Endothelial cell (in vitro differentiated cells): ENCODE results near the gene PLEKHA6. TPM values are rescaled to one million over a fixed set of nuclear protein-coding genes. Genes with fewer than 3 reads are reported as not detected.

ENCODE experiments used
- DNase-seq: peaks from one replicate; pipeline ENCODE4 v3.0.0; 2021; ENCODE audit warnings: low spot score
- H3K27ac Mint-ChIP-seq: one replicate; pipeline ENCODE4 v1.8.0; 2021; ENCODE audit warnings: mixed read lengths, inconsistent platforms; ENCODE audit not compliant: unreplicated experiment
- H3K27me3 Mint-ChIP-seq: one replicate; pipeline ENCODE4 v1.8.0; 2021; ENCODE audit warnings: mild to moderate bottlenecking, moderate library complexity, mixed read lengths, inconsistent platforms; ENCODE audit not compliant: unreplicated experiment
- H3K36me3 Mint-ChIP-seq: one replicate; pipeline ENCODE4 v1.8.0; 2021; ENCODE audit warnings: mild to moderate bottlenecking, low read depth, mixed read lengths, inconsistent platforms; ENCODE audit not compliant: unreplicated experiment
- H3K4me1 Mint-ChIP-seq: one replicate; pipeline ENCODE4 v1.8.0; 2021; ENCODE audit warnings: mild to moderate bottlenecking, mixed read lengths, inconsistent platforms; ENCODE audit not compliant: unreplicated experiment
- H3K4me3 Mint-ChIP-seq: one replicate; pipeline ENCODE4 v1.8.0; 2021; ENCODE audit warnings: mild to moderate bottlenecking, mixed read lengths, inconsistent platforms; ENCODE audit not compliant: unreplicated experiment
- H3K9me3 Mint-ChIP-seq: one replicate; pipeline ENCODE4 v1.8.0; 2021; ENCODE audit warnings: mixed read lengths, inconsistent platforms; ENCODE audit not compliant: unreplicated experiment
- CTCF ChIP-seq: fragments of 200-600 bp; sonication (generic); IDR thresholded peaks from one replicate; pipeline ENCODE4 v1.5.0; 2021; ENCODE audit warnings: antibody characterized with exemption; ENCODE audit not compliant: unreplicated experiment
- total RNA-seq: library from RNA; stranded (reverse); fragmentation: NEBNext Ultra II Directional; extraction: Animal tissue kit (Norgen Biotek cat#: 25700); gene quantifications from one replicate; pipeline ENCODE4 v1.2.1, GENCODE V29; 2021; ENCODE audit not compliant: unreplicated experiment

PLEKHA6 gene
- total RNA-seq, 1 donor from 2014 or later, result 3.7 TPM

- no peaks in the 10 kb centered on the region for H3K36me3 Mint-ChIP-seq
These were observed 179.6 kb downstream of the PLEKHA6 start for GRCh38 chr1:204180133-204180532.

DNA sequence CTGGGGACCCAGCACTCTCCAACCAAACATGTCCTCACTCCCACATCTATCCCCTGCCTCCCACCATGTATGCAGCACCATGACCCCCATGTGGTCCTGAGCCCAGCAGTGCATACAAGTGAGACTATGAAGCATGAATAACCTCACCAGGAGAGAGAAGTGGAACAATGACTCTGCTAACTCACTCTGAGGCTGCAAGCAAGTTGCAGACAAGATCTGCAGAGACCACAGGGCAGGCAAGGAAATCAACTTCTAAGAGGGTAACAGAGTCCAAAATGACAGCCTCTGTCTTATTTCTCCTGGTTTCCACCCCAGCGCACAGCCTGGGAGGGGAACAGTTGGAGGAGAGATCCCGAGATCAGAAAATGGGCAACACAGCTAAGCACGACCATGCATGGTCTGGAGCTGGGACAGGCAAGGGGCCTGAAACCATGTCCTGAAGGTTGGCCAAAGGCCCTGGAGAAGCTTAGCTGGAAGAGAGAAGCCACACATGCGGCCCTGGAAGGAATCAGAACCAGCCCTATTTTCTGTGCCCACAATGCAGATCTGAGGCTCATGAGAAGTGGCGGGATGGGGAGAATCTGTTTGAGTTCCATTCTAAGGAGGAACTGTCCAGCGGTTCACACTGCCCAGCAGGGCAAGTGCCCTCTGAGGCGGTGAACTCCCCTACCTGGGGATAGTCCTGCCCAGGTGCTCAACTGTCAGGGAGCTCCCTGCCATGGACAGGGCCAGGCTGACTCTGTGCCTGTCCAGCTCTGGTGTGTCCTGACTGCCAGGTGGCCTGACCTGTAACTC, 181.0 kb downstream of the PLEKHA6 start:
- H3K27me3 Mint-ChIP-seq, result no peaks in the 10 kb centered on the region
- no peak for TF ChIP-seq CTCF
- no peak for DNase-seq
- no peak overlapping the region for H3K27ac Mint-ChIP-seq
- H3K4me3 Mint-ChIP-seq, result no peak overlapping the region
- H3K36me3 Mint-ChIP-seq, result no peaks in the 10 kb centered on the region
- H3K4me1 Mint-ChIP-seq, result no peaks in the 10 kb centered on the region
- no peaks in the 10 kb centered on the region for H3K9me3 Mint-ChIP-seq

More at GRCh38 chr1:204180133-204180532, 179.6 kb downstream of the PLEKHA6 start:
- no peak overlapping the region for H3K27ac Mint-ChIP-seq
- peaks cover 2% of the 10 kb centered on the region for H3K27me3 Mint-ChIP-seq
- DNase-seq, result no peak
- no peaks in the 10 kb centered on the region for H3K9me3 Mint-ChIP-seq
- no peak overlapping the region for H3K4me3 Mint-ChIP-seq
- no peaks in the 10 kb centered on the region for H3K4me1 Mint-ChIP-seq
- no peak for TF ChIP-seq CTCF

- no peak overlapping the region for H3K4me3 Mint-ChIP-seq
- no peak overlapping the region for H3K27ac Mint-ChIP-seq
- H3K36me3 Mint-ChIP-seq, result no peaks in the 10 kb centered on the region
- no peaks in the 10 kb centered on the region for H3K27me3 Mint-ChIP-seq
- no peak for DNase-seq
- TF ChIP-seq CTCF, result no peak
- H3K4me1 Mint-ChIP-seq, result no peaks in the 10 kb centered on the region
- no peaks in the 10 kb centered on the region for H3K9me3 Mint-ChIP-seq
These were observed 182.6 kb downstream of the PLEKHA6 start for GRCh38 chr1:204177133-204177532.

- H3K36me3 Mint-ChIP-seq, result no peaks in the 10 kb centered on the region
- no peak overlapping the region for H3K27ac Mint-ChIP-seq
- no peaks in the 10 kb centered on the region for H3K9me3 Mint-ChIP-seq
- no peak for DNase-seq
- H3K4me1 Mint-ChIP-seq, result no peaks in the 10 kb centered on the region
- no peak for TF ChIP-seq CTCF
- no peak overlapping the region for H3K4me3 Mint-ChIP-seq
- H3K27me3 Mint-ChIP-seq, result no peaks in the 10 kb centered on the region
These were observed 183.7 kb downstream of the PLEKHA6 start for GRCh38 chr1:204176049-204176448.

DNA sequence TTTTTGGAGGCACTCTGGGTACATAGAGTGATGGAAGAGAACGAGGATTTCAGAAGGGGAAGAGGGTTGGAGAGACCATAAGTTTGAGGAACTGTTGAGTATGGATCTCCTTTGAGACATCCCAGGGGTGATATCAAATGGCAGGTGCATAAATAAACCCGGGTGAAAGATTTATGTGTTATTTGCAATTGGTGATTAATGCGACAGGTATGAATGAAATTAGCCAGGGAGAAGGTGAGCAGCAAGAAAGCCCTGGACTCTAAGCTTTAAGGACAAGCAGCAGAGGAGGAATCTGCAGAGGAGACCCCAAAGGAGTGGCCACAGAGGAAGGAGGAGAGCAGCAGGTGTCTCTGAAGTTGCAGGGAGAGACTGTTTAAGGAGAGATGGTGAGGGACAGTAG, 184.8 kb downstream of the PLEKHA6 start:
- no peaks in the 10 kb centered on the region for H3K36me3 Mint-ChIP-seq
- no peak for TF ChIP-seq CTCF
- no peaks in the 10 kb centered on the region for H3K4me1 Mint-ChIP-seq
- H3K9me3 Mint-ChIP-seq, result peaks cover 7% of the 10 kb centered on the region
- no peak overlapping the region for H3K27ac Mint-ChIP-seq
- no peaks in the 10 kb centered on the region for H3K27me3 Mint-ChIP-seq
- no peak for DNase-seq
- no peak overlapping the region for H3K4me3 Mint-ChIP-seq
